GM12891 (cell line): ENCODE measurements around the gene TTLL5.

Experiments used
- POLR2A ChIP-seq: IDR thresholded peaks from 2 replicates; pipeline ENCODE4 v1.6.1; 2011; ENCODE audit warnings: low read depth, low read length, control low read depth
- POLR2AphosphoS5 ChIP-seq: IDR thresholded peaks from 2 replicates; pipeline ENCODE4 v1.6.1; 2011; ENCODE audit warnings: low read depth, low read length, control low read depth
- SPI1 ChIP-seq: IDR thresholded peaks from 2 replicates; pipeline ENCODE4 v1.6.1; 2011; ENCODE audit warnings: low read depth, low read length, control low read depth
- TAF1 ChIP-seq: IDR thresholded peaks from 2 replicates; pipeline ENCODE4 v1.6.1; 2011; ENCODE audit warnings: low read depth, low read length, control low read depth

- TF ChIP-seq SPI1, result no peak
- TF ChIP-seq TAF1, result no peak
- no peak for TF ChIP-seq POLR2AphosphoS5
- TF ChIP-seq POLR2A, result no peak
These were observed 87.3 kb downstream of the TTLL5 start for GRCh38 chr14:75748336-75748735.
